ENCODE results near the gene DUSP14.
A peak's percentile ranks its signal among the peaks of the same experiment; 100 is the strongest.
"Not testable (repeated sequence)": the region's sequence is repeated elsewhere in the genome, so short reads cannot be mapped to it uniquely, and the experiment has no call there.

The DUSP14 gene

DNA sequence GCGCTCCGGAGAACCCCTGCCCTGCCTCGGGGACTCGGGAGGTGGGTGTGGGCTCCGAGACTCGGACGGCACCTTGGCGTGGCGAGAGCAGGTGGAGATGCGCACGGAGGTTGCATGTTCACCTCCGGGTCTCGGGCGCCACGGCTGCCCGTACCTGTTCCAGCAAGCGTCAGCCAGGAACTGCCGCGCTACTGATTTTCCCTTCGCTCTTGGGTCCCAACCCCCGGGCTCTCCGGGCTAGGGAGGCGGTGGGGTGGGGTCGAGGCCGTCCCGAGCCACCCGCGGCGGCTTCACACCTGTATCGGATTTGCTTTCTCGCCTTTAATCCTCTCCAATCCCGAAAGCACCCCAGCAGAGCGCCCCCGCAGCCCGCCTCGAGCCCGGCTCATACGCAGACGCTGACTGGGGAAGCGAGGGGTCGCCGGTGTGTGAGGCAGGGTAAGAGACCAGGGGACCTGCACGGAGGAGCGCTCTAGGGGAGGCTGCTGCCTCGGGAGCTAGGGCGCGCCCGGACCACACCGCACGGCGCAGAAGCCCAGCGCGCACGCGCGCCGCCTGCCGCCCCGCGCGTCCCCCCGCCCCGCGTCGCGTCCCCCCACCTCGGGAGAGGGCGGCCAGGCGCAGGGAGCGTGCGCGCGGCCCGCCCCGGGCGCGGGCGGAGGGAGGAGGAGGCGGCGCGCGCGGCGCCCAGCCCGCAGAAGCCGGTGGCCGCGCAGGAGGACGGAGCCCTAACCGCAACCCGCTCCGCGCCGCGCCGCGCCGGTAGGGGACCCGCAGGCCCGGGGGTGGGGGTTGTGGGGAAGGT, at the start of gene DUSP14:
TSS of gene DUSP14 (plus strand) at position 695 of the 805 bp plus-strand sequence. CDS start 22,382 bp downstream, outside the sequence.
- H3K27me3 ChIP-seq (ENCODE audit: insufficient read depth, low read length, poor library complexity), result peaks cover 9% of the 10 kb centered on the region
- peak within 1 kb of the TSS; percentile 82 for H3K9ac ChIP-seq (ENCODE audit: low read depth, low read length)
- H3K4me2 ChIP-seq (ENCODE audit: insufficient read depth, low read length), result peak within 1 kb of the TSS; percentile 97
- DNase-seq (peak; percentile 84), ATAC-seq (ENCODE audit: insufficient read depth, low read depth) (peak; percentile 77)
- no peaks in the 10 kb centered on the region for H3K9me3 ChIP-seq (ENCODE audit: insufficient read depth, low read length, severe bottlenecking)
- no peaks in the 10 kb centered on the region for H3K36me3 ChIP-seq (ENCODE audit: insufficient read depth, low read length)
- H3K79me2 ChIP-seq (ENCODE audit: insufficient read depth, low read length), result peaks cover 26% of the 10 kb centered on the region
- peak within 1 kb of the TSS; percentile 60 to 92 for H3K4me3 ChIP-seq (ENCODE audit: low read depth in 1 of 2, low read length in 2 of 2)
- H3K4me1 ChIP-seq (ENCODE audit: insufficient read depth, low read length), result peaks cover 33% of the 10 kb centered on the region
- H4K20me1 ChIP-seq (ENCODE audit: insufficient read depth, low read length), result peaks cover 17% of the 10 kb centered on the region; the same call in 1 of the 2 replicates
- H2AFZ ChIP-seq (ENCODE audit: low read depth, low read length), result peak within 1 kb of the TSS; percentile 99
- no peak for TF ChIP-seq EZH2 (IDR thresholded peaks at IDR 0.05; ENCODE audit: borderline replicate concordance, low read depth, low read length, severe bottlenecking)
- TF ChIP-seq, protein P1, sequence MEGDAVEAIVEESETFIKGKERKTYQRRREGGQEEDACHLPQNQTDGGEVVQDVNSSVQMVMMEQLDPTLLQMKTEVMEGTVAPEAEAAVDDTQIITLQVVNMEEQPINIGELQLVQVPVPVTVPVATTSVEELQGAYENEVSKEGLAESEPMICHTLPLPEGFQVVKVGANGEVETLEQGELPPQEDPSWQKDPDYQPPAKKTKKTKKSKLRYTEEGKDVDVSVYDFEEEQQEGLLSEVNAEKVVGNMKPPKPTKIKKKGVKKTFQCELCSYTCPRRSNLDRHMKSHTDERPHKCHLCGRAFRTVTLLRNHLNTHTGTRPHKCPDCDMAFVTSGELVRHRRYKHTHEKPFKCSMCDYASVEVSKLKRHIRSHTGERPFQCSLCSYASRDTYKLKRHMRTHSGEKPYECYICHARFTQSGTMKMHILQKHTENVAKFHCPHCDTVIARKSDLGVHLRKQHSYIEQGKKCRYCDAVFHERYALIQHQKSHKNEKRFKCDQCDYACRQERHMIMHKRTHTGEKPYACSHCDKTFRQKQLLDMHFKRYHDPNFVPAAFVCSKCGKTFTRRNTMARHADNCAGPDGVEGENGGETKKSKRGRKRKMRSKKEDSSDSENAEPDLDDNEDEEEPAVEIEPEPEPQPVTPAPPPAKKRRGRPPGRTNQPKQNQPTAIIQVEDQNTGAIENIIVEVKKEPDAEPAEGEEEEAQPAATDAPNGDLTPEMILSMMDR (IDR thresholded peaks at IDR 0.05; ENCODE audit: borderline replicate concordance, extremely low read depth, low read length, poor library complexity, severe bottlenecking), result no peak
- peak within 1 kb of the TSS; percentile 55 for H3K27ac ChIP-seq (ENCODE audit: low read length)

DNA sequence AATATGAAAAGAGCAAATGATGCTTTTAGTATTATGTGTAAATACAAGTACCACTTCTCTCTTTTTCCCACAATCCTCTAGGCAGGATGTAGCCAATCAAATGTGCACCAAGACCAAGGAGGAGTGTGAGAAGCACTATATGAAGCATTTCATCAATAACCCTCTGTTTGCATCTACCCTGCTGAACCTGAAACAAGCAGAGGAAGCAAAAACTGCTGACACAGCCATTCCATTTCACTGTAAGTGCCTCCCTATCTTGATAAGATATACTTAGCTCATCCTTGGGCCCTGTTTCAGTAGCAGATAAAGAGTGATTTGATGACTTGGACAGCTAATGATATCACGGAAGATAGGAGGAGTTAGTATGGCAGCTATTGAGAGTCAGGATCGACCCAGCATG, 49.3 kb upstream of the DUSP14 start:
- peaks cover 87% of the 10 kb centered on the region for H3K36me3 ChIP-seq (ENCODE audit: insufficient read depth, low read length)
- DNase-seq, result no peak

GRCh38 chr17:37441369-37442014, 48.2 kb upstream of the DUSP14 start:
- not testable (repeated sequence) for H3K4me2 ChIP-seq (ENCODE audit: insufficient read depth, low read length); H3K79me2 ChIP-seq (ENCODE audit: insufficient read depth, low read length); DNase-seq; H2AFZ ChIP-seq (ENCODE audit: low read depth, low read length); H3K27me3 ChIP-seq (ENCODE audit: insufficient read depth, low read length, poor library complexity); H3K9ac ChIP-seq (ENCODE audit: low read depth, low read length); H3K27ac ChIP-seq (ENCODE audit: low read length); ATAC-seq (ENCODE audit: insufficient read depth, low read depth); H3K4me1 ChIP-seq (ENCODE audit: insufficient read depth, low read length); H3K4me3 ChIP-seq (ENCODE audit: low read depth in 1 of 2, low read length in 2 of 2); H4K20me1 ChIP-seq (ENCODE audit: insufficient read depth, low read length); H3K9me3 ChIP-seq (ENCODE audit: insufficient read depth, low read length, severe bottlenecking)
- H3K36me3 ChIP-seq (ENCODE audit: insufficient read depth, low read length), result peaks cover 86% of the 10 kb centered on the region

More for the DNA sequence above, 49.3 kb upstream of the DUSP14 start:
- Histone ChIP-seq H3K79me2 (ENCODE audit: insufficient read depth, low read length) (no peaks in the 10 kb centered on the region), H2AFZ (ENCODE audit: low read depth, low read length) (no peak overlapping the region), H3K4me1 (ENCODE audit: insufficient read depth, low read length) (no peaks in the 10 kb centered on the region), H3K27me3 (ENCODE audit: insufficient read depth, low read length, poor library complexity) (no peaks in the 10 kb centered on the region), H3K27ac (ENCODE audit: low read length) (no peak overlapping the region), H3K9ac (ENCODE audit: low read depth, low read length) (no peak overlapping the region), H4K20me1 (ENCODE audit: insufficient read depth, low read length) (no peaks in the 10 kb centered on the region), H3K9me3 (ENCODE audit: insufficient read depth, low read length, severe bottlenecking) (no peaks in the 10 kb centered on the region), H3K4me2 (ENCODE audit: insufficient read depth, low read length) (no peak overlapping the region), H3K4me3 (ENCODE audit: low read depth in 1 of 2, low read length in 2 of 2) (no peak overlapping the region)
- no peak for ATAC-seq (ENCODE audit: insufficient read depth, low read depth)
- TF ChIP-seq EZH2 (IDR thresholded peaks at IDR 0.05; ENCODE audit: borderline replicate concordance, low read depth, low read length, severe bottlenecking), result no peak
- TF ChIP-seq, protein P1 (IDR thresholded peaks at IDR 0.05; ENCODE audit: borderline replicate concordance, extremely low read depth, low read length, poor library complexity, severe bottlenecking), result no peak

GRCh38 chr17:37446027-37446426, 43.7 kb upstream of the DUSP14 start:
- peaks cover 88% of the 10 kb centered on the region for H3K36me3 ChIP-seq (ENCODE audit: insufficient read depth, low read length)
- no peaks in the 10 kb centered on the region for H3K79me2 ChIP-seq (ENCODE audit: insufficient read depth, low read length)
- no peak for ATAC-seq (ENCODE audit: insufficient read depth, low read depth)
- no peaks in the 10 kb centered on the region for H3K4me1 ChIP-seq (ENCODE audit: insufficient read depth, low read length)
- peaks cover 3% of the 10 kb centered on the region; the same call in 1 of the 2 replicates for H4K20me1 ChIP-seq (ENCODE audit: insufficient read depth, low read length)
- DNase-seq, result no peak
- no peak overlapping the region for H3K4me3 ChIP-seq (ENCODE audit: low read depth in 1 of 2, low read length in 2 of 2)
- H2AFZ ChIP-seq (ENCODE audit: low read depth, low read length), result no peak overlapping the region
- no peaks in the 10 kb centered on the region for H3K9me3 ChIP-seq (ENCODE audit: insufficient read depth, low read length, severe bottlenecking)
- no peak overlapping the region for H3K4me2 ChIP-seq (ENCODE audit: insufficient read depth, low read length)
- no peak for TF ChIP-seq EZH2 (IDR thresholded peaks at IDR 0.05; ENCODE audit: borderline replicate concordance, low read depth, low read length, severe bottlenecking)
- TF ChIP-seq, protein P1 (IDR thresholded peaks at IDR 0.05; ENCODE audit: borderline replicate concordance, extremely low read depth, low read length, poor library complexity, severe bottlenecking), result no peak
- no peak overlapping the region for H3K27ac ChIP-seq (ENCODE audit: low read length)
- no peaks in the 10 kb centered on the region for H3K27me3 ChIP-seq (ENCODE audit: insufficient read depth, low read length, poor library complexity)
- H3K9ac ChIP-seq (ENCODE audit: low read depth, low read length), result no peak overlapping the region

Measured in DND-41 (cell line).